ENCODE data around the gene CORO1C.

CORO1C gene

DNA sequence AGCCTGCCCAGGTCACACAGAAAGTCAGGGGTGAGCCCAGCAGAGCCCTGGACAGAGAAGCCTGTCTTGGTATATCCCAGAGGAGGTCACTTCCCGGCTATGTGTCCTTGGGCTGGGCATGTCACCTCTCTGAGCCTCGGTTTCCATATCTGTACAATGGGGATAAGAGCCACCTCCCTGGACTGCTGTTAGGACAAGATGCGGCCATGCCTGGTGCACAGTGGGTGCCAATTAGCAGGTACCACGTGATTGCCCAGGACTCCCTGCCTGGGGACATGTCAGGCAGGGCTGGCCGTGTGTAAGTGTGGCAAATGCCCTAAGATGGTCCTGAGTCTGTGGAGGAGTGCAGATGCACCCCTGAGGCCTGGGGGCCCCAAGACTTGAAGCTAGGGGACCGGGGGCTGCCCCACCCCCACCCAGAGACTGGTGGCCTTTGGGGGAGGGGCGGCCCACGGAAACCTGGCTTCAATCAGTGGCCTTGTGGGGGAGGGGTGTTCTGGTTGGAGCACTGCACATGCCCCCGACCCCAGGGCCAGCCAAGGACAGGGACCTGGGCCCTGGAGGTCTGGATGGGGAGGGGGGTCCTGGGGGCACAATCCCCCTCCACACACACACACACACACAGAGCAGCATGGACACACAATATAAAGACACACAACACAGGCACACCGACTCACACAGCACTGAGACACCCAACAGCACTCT is 134.3 kb downstream of the CORO1C start:
- Histone ChIP-seq H3K27me3 (replicated peaks in 2 of 5; ENCODE audit: control insufficient read depth in 4 of 5, insufficient read depth in 5 of 5, low read length in 4 of 5) (no peaks in the 10 kb centered on the region), H3K9me3 (ENCODE audit: control extremely low read depth in 1 of 5, control insufficient read depth in 4 of 5, insufficient read depth in 2 of 5, low read depth in 1 of 5, low read length in 4 of 5) (no peaks in the 10 kb centered on the region), H3K36me3 (ENCODE audit: control insufficient read depth in 4 of 4, insufficient read depth in 4 of 4, low read length in 3 of 4) (no peaks in the 10 kb centered on the region), H3K27ac (ENCODE audit: insufficient read depth in 1 of 2, low read depth in 1 of 2, low read length in 2 of 2, poor library complexity in 1 of 2, severe bottlenecking in 2 of 2) (no peak overlapping the region), H3K4me1 (ENCODE audit: control extremely low read depth in 1 of 4, control insufficient read depth in 4 of 4, insufficient read depth in 4 of 4, low read length in 3 of 4) (peaks cover 0 to 6% (median 0%) of the 10 kb centered on the region in 4 experiments), H3K4me3 (ENCODE audit: control insufficient read depth in 1 of 7, extremely low read depth in 1 of 7, insufficient read depth in 4 of 7, low read depth in 2 of 7, low read length in 6 of 7) (no peak overlapping the region)
- ChIA-PET POLR2A (no interaction called here), CTCF (interaction anchor here (1.2 kb wide), 1 partner anchor 14 kb away, joined by 4 read pairs; no protein-coding TSS in a partner anchor)
- no peak for DNase-seq
- 90% methylated on average over 7 of the region's 10 CpGs for WGBS (ENCODE audit: insufficient coverage)

DNA sequence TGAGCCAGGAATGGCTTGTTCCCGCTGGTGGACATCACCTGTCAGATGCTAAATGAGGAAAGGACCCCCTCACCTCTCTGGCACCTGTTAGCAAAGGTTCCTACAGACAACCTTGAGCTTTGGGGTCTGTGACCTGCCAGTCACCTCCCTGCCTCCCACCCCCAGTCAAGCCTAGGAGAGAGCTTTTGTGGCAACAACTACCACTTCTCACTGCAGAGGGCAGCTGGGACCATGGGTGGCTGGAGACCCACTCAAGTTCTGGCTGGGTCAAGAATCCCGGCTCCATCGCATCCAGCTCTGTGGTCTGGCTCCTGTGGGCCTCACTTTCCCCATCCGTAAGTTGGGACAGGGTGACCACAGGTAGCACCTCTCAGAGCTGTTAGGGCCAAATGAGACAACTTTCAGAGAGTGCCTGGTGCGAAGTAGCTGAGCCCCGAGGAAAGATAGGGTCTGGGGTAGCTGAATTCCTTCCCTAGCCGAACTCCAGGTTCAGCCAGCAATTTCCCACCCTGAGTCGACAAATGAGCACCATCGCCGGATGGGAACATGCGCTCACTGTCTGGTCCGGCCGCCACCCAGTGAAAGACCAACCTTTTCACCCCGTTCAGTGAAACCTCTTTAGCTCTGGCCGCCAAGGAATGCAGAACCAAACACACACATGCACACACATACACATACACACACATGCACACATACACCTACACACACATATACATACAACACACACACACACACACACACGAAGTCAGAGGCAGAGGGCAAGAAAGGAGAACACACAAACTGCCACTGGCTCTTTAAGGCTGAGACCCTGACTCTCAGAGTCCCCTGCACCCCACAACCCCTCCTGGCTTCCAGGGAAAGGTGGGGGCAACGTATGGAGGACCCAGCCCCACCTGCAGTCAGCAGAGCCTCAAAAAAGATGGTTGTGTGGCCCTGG is 135.3 kb downstream of the CORO1C start:
- CTCF ChIA-PET: interaction anchor here (0.7 to 1.2 kb wide), 7 partner anchors 9 to 294 kb away, joined by 3 to 5 read pairs (median 3); no protein-coding TSS in a partner anchor
- Histone ChIP-seq H3K4me1 (ENCODE audit: control extremely low read depth in 1 of 4, control insufficient read depth in 4 of 4, insufficient read depth in 4 of 4, low read length in 3 of 4) (peaks cover 0 to 6% (median 0%) of the 10 kb centered on the region in 4 experiments), H3K9me3 (ENCODE audit: control extremely low read depth in 1 of 5, control insufficient read depth in 4 of 5, insufficient read depth in 2 of 5, low read depth in 1 of 5, low read length in 4 of 5) (no peaks in the 10 kb centered on the region), H3K36me3 (ENCODE audit: control insufficient read depth in 4 of 4, insufficient read depth in 4 of 4, low read length in 3 of 4) (no peaks in the 10 kb centered on the region), H3K4me3 (ENCODE audit: control insufficient read depth in 1 of 7, extremely low read depth in 1 of 7, insufficient read depth in 4 of 7, low read depth in 2 of 7, low read length in 6 of 7) (no peak overlapping the region), H3K27ac (ENCODE audit: insufficient read depth in 1 of 2, low read depth in 1 of 2, low read length in 2 of 2, poor library complexity in 1 of 2, severe bottlenecking in 2 of 2) (no peak overlapping the region), H3K27me3 (replicated peaks in 2 of 5; ENCODE audit: control insufficient read depth in 4 of 5, insufficient read depth in 5 of 5, low read length in 4 of 5) (no peaks in the 10 kb centered on the region)
- no peak for DNase-seq
- WGBS (ENCODE audit: insufficient coverage): 97% methylated on average over 16 of the region's 17 CpGs
- POLR2A ChIA-PET: no interaction called here
